OCI-LY7 (cell line): ENCODE measurements around the gene TMCC2. TPM values are rescaled to one million over a fixed set of nuclear protein-coding genes. Genes with fewer than 3 reads are reported as not detected.
A peak's percentile ranks its signal among the peaks of the same experiment; 100 is the strongest.

ENCODE experiments used
- BruUV-seq: library from RNA; stranded (reverse); fragments of 400-500 nt; replicated peaks from 2 replicates; lab custom pipeline; 2021; lab: Mats Ljungman, UMichigan
- CTCF ChIA-PET: fragments of 300-600 bp; sonication (Branson Sonifier 250); formaldehyde crosslinking; loops from one replicate; lab custom pipeline; 2022; ENCODE audit warnings: antibody characterized with exemption; ENCODE audit not compliant: unreplicated experiment; lab: Charles Lee
- POLR2A ChIA-PET: fragments of 300-600 bp; sonication (Branson Sonifier 250); formaldehyde crosslinking; loops from one replicate; lab custom pipeline; 2022; ENCODE audit warnings: antibody characterized with exemption; lab: Charles Lee
- DNase-seq: peaks from one replicate; pipeline ENCODE4 v3.0.0-alpha.2; 2015; ENCODE audit warnings: low spot score
- H2AFZ ChIP-seq: fragments of 200-600 bp; sonication (generic), shearing (Covaris generic); 2 replicates; pipeline ENCODE4 v1.6.1; 2014; ENCODE audit warnings: mild to moderate bottlenecking, antibody characterized with exemption, low read length, moderate library complexity
- H3K27ac ChIP-seq: fragments of 200-600 bp; sonication (generic); 2 replicates; pipeline ENCODE4 v1.5.1; 2014; ENCODE audit warnings: mixed run types, low read depth, mild to moderate bottlenecking, moderate library complexity, low read length, inconsistent platforms; ENCODE audit not compliant: poor library complexity, severe bottlenecking
- H3K36me3 ChIP-seq: fragments of 200-600 bp; sonication (generic); 2 replicates; pipeline ENCODE4 v1.6.1; 2014; ENCODE audit warnings: mild to moderate bottlenecking, antibody characterized with exemption, low read length, moderate library complexity, mixed read lengths; ENCODE audit not compliant: insufficient read depth
- H3K4me1 ChIP-seq: fragments of 200-600 bp; sonication (generic); 2 replicates; pipeline ENCODE4 v1.5.1; 2014; ENCODE audit warnings: mild to moderate bottlenecking, low read length; ENCODE audit not compliant: insufficient read depth, poor library complexity, severe bottlenecking
- H3K4me2 ChIP-seq: fragments of 200-600 bp; sonication (generic); 2 replicates; pipeline ENCODE4 v1.6.1; 2014; ENCODE audit warnings: mild to moderate bottlenecking, low read length
- H3K4me3 ChIP-seq: fragments of 200-600 bp; sonication (generic); 2 replicates; pipeline ENCODE4 v1.5.1; 2014; ENCODE audit warnings: mild to moderate bottlenecking, low read depth, low read length; ENCODE audit not compliant: poor library complexity, severe bottlenecking
- H3K79me2 ChIP-seq: fragments of 200-600 bp; sonication (generic); 2 replicates; pipeline ENCODE4 v1.6.1; 2016; ENCODE audit warnings: low read depth, mild to moderate bottlenecking, low read length, moderate library complexity, mixed read lengths; ENCODE audit not compliant: insufficient read depth
- H3K9me2 ChIP-seq: fragments of 200-600 bp; sonication (generic); 2 replicates; pipeline ENCODE4 v1.6.1; 2016; ENCODE audit warnings: mild to moderate bottlenecking, low read length, mixed read lengths; ENCODE audit not compliant: insufficient read depth
- H3K9me3 ChIP-seq: fragments of 200-600 bp; sonication (generic); 2 replicates; pipeline ENCODE4 v1.6.1; 2014; ENCODE audit warnings: mild to moderate bottlenecking, mixed run types, low read length, mixed read lengths
- H4K20me1 ChIP-seq: fragments of 200-600 bp; sonication (generic); 2 replicates; pipeline ENCODE4 v1.6.1; 2014; ENCODE audit warnings: mild to moderate bottlenecking, antibody characterized with exemption, low read length, moderate library complexity, mixed read lengths; ENCODE audit not compliant: insufficient read depth
- CTCF ChIP-seq: fragments of 200-600 bp; sonication (generic); conservative IDR thresholded peaks from 2 replicates; pipeline ENCODE4 v1.5.1; 2014; ENCODE audit warnings: mild to moderate bottlenecking, antibody characterized with exemption, low read length, moderate library complexity, mixed read lengths
- EZH2phosphoT487 ChIP-seq: fragments of 200-600 bp; sonication (generic); IDR thresholded peaks from 2 replicates; pipeline ENCODE4 v1.6.1; 2018; ENCODE audit warnings: low read depth, borderline replicate concordance, mild to moderate bottlenecking, mixed run types, antibody characterized with exemption, low read length, moderate library complexity, mixed read lengths
- intact Hi-C: fragments of 100-400 bp; cut with micrococcal nuclease; formaldehyde crosslinking; loops from one replicate; pipeline ENCODE4 v1.10.0; 2022; ENCODE audit not compliant: unreplicated experiment
- total RNA-seq, 2 experiments: library from RNA; depleted of rRNA in 1 of 2; stranded (reverse); fragments of >200 nt in 1 of 2; shearing (Covaris generic) in 1 of 2; gene quantifications; 2 replicates each; pipeline ENCODE4 v1.2.3, GENCODE V29; 2014 to 2022

TMCC2 gene
- total RNA-seq, 2 experiments from 2014 or later, result 5.2 to 7.8 TPM

GRCh38 chr1:205208811-205209210 lies 18.9 kb upstream of the TMCC2 start:
- Histone ChIP-seq H3K27ac (no peak overlapping the region), H2AFZ (no peak overlapping the region), H3K4me2 (no peak overlapping the region), H3K4me3 (no peak overlapping the region), H4K20me1 (no peaks in the 10 kb centered on the region), H3K4me1 (peaks cover 9% of the 10 kb centered on the region), H3K79me2 (peaks cover 20% of the 10 kb centered on the region; the same call in 1 of the 2 replicates), H3K36me3 (no peaks in the 10 kb centered on the region), H3K9me2 (no peaks in the 10 kb centered on the region), H3K9me3 (no peaks in the 10 kb centered on the region)
- BruUV-seq, result no TSS peak
- DNase-seq, result no peak
- ChIA-PET POLR2A (interaction anchor here (0.6 kb wide), 1 partner anchor 204 kb away, joined by 6 read pairs; no protein-coding TSS in a partner anchor), CTCF (no interaction called here)
- TF ChIP-seq CTCF (no peak), EZH2phosphoT487 (no peak)
- intact Hi-C loops, result no loop called here

GRCh38 chr1:205210756-205211168 lies 17.0 kb upstream of the TMCC2 start:
- H3K27ac ChIP-seq, result peak overlapping the region; percentile 62

More at GRCh38 chr1:205210756-205211168, 17.0 kb upstream of the TMCC2 start:
- intact Hi-C loops, result loop anchor here (1.0 kb wide), 1 partner anchor 88 kb away; no protein-coding TSS in a partner anchor
- no peaks in the 10 kb centered on the region for H3K9me3 ChIP-seq
- TF ChIP-seq EZH2phosphoT487 (no peak), CTCF (no peak)
- ChIA-PET POLR2A (interaction anchor here (0.6 to 1.5 kb wide), 5 partner anchors 9 to 419 kb away, joined by 3 read pairs; partner anchors contain the start of gene TMCC2), CTCF (no interaction called here)
- H4K20me1 ChIP-seq, result no peaks in the 10 kb centered on the region
- H3K4me1 ChIP-seq, result peaks cover 21% of the 10 kb centered on the region
- H3K4me2 ChIP-seq, result peak overlapping the region; percentile 89
- H3K79me2 ChIP-seq, result peaks cover 20% of the 10 kb centered on the region; the same call in 1 of the 2 replicates
- peak overlapping the region; percentile 95 for H3K4me3 ChIP-seq
- no peaks in the 10 kb centered on the region for H3K36me3 ChIP-seq
- no peaks in the 10 kb centered on the region for H3K9me2 ChIP-seq
- H2AFZ ChIP-seq, result peak overlapping the region; percentile 89
- no TSS peak for BruUV-seq
- DNase-seq, result peak; percentile 31
